MM.1S (cell line): ENCODE measurements around the gene SLC8A1.

Experiments used
- CTCF ChIP-seq: fragments of 300-600 bp; sonication (generic); IDR thresholded peaks from 2 replicates; pipeline ENCODE4 v1.5.1; 2016; ENCODE audit warnings: antibody characterized with exemption, low read length, mixed read lengths
- EZH2 ChIP-seq: fragments of 300-600 bp; sonication (generic); optimal IDR thresholded peaks from 2 replicates; pipeline ENCODE3; 2017; ENCODE audit warnings: low read depth, mild to moderate bottlenecking, antibody characterized with exemption, low read length, mixed read lengths
- EZH2phosphoT487 ChIP-seq: fragments of 300-600 bp; sonication (generic); IDR thresholded peaks from 2 replicates; pipeline ENCODE4 v1.6.1; 2018; ENCODE audit warnings: antibody characterized with exemption, low read length

DNA sequence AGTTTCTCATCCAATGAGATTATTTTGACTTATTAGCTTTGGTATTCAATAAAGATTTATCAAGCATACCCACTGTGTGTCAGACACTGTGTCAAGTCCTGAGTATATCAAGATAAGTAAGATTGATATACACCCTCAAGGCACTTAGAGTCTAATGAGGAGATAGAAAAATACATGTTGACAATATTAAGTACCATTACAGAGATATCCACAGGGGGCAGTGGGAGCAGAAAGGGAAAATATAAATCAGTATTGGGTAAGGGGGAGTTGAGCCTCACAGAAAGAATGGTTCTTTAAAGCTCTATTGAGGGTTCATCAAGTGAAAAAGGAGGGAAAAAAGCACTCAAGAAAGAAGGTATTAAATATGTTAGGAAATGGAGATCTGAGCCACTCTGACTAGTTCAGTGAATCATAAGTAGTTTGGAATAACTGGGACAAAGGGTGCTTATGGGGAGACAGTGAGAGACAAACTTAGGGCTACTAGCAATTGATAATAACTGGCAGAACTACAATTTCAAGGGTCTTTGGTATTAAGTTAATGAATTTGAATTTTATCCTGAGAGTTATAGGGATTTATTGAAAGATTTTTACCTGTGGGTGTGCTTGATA is 45.5 kb upstream of the SLC8A1 start:
- TF ChIP-seq CTCF = no peak
- no peak for TF ChIP-seq EZH2
- TF ChIP-seq EZH2phosphoT487 = no peak
